ENCODE measurements around the gene KIAA0753. TPM values are rescaled to one million over a fixed set of nuclear protein-coding genes. Genes with fewer than 3 reads are reported as not detected.

The KIAA0753 gene
- total RNA-seq, 1 donor from 2014 or later: 3.5 TPM

GRCh38 chr17:6651919-6652452 is 11.5 kb upstream of the KIAA0753 start:
- peak; percentile 23 for ATAC-seq (ENCODE audit: poor library complexity)
- peak; percentile 64 for DNase-seq
- intact Hi-C loops (cut with DNase I): no loop called here

- DNase-seq: peak; percentile 97
- intact Hi-C loops (cut with DNase I): no loop called here
- ATAC-seq (ENCODE audit: poor library complexity): peak; percentile 99
Measured at GRCh38 chr17:6651354-6651918, 10.9 kb upstream of the KIAA0753 start, which contains the start of the genes C17orf100 and MED31. Gene C17orf100 (plus strand): TSS chr17:6651762. CDS start chr17:6651914, 152 bp downstream. Gene MED31 (minus strand): TSS chr17:6651605. CDS start chr17:6651528, 77 bp downstream.

DNA sequence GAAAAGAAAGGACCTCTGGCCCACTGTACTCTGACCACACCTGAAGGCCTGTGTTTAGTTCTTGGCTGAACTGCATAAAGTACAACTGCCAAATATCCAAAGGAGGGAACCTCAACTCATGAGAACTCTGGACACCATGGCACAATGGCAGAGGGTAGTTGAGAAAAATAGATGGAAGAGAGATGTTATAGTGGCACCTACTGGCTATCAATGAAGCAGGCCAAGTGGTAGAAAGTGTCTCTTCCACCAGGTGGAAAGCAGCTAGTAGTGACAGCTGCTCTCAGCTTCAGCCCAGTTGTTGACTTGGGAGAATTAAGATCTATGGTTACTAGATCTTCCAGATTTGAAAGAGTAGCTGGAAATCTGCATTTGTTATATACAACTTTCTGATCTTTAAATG is 7.7 kb upstream of the KIAA0753 start:
- intact Hi-C loops (cut with DNase I): no loop called here
- no peak for ATAC-seq (ENCODE audit: poor library complexity)

DNA sequence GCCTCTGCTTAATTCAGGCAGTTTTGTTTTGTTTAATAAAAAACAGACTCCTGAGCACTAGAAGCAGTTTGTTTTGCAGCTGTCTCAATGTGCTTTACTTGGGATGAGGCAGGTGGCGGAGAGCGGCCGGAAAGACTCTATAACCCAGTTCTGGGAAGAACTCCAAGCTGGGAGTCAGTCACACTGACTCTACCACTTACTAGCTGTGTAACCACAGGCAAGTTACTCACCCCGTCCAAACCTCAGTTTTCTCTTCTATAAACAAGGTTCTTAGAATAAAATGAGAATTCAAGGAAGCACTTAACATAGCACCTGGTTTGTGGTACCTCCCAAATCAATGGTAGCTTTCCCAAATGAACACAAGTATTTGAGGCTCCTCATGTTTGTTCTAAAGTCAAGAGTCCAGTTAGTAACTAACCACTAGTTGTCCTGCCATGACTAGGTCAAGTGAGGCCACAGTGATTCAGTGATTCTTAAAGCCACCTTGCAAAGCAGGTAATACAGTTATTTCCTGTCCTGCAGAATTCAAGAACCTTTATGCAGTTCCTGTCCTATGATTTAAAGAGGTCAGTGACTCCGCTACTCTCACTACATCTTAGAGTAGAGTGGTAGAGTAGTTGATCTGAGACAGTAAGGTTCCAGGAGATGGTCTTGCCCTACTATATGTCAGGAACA is 3.1 kb upstream of the KIAA0753 start:
- intact Hi-C loops (cut with DNase I): no loop called here
- ATAC-seq (ENCODE audit: poor library complexity) (no peak), DNase-seq (no peak)

More for the DNA sequence above, 7.7 kb upstream of the KIAA0753 start:
- no peak for DNase-seq

- DNase-seq (no peak), ATAC-seq (ENCODE audit: poor library complexity) (no peak)
- intact Hi-C loops (cut with DNase I): no loop called here
Measured at GRCh38 chr17:6642592-6642991, 2.1 kb upstream of the KIAA0753 start.

DNA sequence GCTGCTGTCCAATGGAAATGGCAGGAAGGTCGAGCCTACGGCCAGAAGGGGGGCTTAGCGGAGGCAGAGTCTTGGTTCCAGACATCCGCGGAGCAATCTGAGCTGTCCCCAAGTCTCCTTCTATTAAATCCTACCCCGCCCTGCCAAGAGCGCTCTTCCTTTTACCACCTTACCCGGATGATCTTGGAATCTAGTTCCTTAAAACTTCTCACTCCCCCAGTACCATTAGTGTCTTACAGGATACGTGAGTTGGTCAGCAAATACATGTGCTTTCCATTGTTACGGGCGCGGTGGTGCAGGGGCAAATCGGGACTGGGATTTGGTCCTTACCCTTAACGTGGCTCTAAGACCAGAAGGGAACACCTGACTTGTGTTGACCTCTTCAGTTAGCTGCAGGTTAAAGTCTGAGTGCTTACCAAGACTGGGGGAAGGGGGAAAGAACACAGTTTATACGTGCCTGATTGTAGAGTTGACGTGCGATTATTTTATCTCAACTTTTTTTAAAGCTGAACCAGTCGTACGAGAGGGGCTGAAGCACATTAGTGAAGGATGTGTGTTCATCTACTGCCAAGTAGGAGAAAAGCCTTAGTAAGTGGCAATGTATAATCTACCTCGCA is 844 bp upstream of the KIAA0753 start:
- intact Hi-C loops (cut with DNase I): no loop called here
- ATAC-seq (ENCODE audit: poor library complexity): no peak
- DNase-seq: no peak

DNA sequence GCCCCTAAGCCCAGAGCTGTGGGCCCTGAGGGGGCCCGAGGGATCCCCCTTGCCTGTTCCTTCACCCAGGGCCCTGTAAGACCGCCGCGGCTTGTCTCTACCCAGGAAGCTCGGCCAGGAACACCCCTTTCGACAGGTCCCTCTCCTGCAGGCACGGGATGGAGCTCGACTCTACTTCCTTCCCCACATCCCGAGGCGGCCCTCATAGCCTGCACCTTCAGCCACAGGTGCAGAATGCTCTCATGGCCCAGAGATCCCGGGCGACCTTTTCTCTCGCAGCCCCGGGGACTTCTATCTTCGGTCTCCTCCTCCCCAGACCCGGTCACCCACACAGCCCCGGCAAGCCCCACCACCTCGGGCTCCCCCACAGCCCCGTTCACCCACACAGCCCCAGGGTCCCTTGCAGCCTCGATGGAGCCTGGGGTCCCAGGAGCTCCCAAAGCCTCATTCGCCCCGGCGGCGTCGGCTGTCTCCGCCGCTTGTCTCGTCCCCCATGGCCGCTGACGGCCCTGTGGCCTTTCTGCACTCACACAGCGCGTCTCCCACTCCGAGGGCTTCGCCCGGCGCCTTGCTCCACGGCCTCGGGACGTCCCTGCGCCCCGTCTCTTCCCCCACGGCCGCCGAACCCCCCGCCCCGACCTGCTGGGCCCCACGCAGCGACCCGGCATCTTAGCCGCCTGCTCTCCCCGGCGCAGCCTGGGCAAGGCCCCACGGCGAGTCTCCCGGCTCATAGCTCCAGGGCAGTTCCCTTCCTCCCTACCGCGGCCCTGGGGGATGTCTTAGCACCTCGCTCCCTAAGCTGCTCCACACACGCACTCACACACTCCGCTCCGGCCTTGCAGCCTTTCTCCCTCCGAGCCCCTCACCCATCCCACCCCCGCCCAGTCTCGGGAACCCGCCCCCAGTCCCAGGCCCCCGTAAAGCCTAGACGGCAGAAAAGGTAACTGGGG is 650 bp downstream of the KIAA0753 start:
- intact Hi-C loops (cut with DNase I): no loop called here
- peak; percentile 48 for ATAC-seq (ENCODE audit: poor library complexity)
- peak; percentile 57 for DNase-seq

DNA sequence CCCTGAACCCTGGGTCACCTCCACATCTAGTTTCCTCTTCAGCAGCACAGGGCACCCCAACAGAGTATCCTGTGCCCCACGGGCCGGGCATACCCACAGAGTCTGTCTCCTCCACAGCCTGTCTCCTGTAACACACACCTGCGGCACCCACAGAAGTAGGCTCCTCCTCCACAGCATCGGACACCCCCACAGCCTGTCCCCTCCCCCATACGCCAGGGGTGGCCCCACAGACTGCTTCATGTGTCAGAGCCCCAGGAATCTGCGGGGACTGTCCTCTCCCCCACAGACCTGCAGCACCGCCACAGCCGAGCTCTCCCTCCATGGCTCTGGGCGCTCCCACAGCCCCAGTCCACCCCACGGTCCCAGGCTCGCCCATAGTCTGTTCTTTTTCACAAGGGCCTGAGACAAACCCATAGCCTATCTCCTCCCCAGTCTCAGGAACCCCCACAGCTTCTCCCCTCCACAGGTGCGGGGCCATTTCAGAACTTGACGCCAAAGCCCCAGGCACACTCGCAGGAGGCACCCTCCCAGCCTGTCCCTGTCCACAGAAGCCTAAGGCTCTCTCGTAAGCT is 1.4 kb downstream of the KIAA0753 start:
- intact Hi-C loops (cut with DNase I): no loop called here
- ATAC-seq (ENCODE audit: poor library complexity) (no peak), DNase-seq (no peak)

DNA sequence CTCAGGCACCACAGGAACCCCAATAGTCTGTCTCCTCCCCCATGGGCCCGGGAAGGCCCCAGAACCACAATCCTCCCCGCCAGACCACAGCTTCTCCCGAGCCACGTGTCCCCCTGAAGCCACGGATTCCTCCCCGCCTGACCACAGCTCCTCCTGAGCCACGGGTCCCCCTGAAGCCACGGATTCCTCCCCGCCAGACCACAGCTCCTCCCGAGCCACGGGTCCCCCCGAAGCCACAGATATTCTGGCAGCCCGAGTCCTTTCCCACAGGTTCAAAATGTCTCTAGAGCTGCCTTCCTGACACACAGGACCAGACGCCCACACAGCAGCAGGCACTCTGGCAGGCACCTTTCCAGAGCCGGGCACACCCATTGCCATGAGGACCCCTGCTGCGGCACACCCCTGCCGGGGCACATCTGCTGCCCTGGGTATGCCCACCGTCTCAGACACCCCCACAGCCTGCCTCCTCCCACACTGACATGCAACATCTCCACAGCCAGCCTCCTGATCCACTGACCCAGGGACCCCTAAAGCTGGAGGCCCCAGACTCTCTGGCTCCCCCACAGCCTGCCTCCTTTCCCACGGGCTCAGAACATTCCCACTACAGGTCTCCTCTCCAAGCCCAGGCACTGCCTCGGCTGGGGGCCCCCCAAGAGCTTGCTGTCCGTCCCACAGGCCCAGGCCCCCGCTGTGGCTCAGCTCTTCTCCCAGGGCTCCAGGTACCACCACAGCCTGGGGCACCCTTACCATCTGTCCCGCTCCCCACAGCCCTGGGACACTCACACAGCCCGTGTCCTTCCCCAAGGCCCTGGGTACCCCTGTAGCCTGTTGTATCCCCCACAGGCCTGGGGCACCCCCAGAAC is 2.2 kb downstream of the KIAA0753 start:
- ATAC-seq (ENCODE audit: poor library complexity) (no peak), DNase-seq (no peak)
- intact Hi-C loops (cut with DNase I): no loop called here

DNA sequence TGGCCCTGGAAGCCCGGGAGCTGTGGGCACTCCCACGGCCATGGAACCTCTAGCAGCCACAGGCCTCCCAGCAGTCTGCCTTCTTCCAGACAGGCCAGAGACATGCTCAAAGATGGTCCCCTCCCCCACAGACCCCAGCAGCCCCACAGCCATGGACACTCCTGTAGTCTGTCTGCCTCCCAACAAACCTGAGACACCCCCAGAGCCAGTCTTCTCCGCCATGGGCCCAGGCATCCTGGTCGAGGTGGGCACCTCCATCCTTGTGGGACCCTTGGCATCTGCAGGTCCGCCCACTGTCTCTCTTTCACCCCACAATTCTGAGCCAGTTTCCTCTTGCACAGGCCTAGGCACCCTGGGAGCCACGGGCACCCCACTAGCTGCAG is 3.1 kb downstream of the KIAA0753 start:
- DNase-seq: no peak
- intact Hi-C loops (cut with DNase I): no loop called here

DNA sequence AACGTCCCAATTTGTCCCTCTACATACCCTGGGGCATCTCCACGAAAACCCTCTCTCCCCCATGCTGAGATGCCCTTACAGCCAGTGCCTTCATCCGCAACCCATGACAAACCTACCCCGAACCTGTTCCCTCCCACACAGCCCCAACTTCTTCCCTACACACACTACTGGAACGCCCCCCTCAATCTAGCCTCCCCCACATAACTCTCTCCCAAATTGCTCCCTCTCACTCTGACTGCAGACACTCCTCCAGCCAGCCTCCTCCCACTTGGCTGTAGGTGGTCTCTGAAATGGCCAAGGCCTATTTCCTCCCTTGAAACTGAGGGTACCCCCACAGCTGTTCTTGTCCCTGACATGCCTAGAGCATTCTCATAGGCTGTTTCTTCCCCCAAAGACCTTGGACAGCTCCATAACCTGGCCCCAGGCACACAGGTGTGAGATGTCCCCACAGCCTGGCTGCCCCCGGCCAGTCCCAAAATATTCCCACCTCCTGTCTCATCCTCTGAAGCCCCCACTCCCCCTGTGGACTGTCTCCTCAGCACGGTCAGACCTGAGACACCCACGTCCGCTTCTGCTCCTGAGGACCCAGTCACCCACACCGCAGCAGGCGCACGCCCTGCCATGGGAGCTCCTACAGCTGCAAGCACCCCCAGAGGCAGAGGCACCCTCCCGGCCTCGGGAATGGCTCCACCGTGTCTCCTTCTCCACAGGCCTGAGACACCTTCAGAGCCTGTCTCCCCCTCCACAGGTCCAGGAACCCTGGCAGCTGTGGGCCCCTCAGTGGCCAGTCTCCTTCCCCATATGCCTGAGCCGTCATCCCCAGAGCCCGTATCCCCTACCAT is 3.7 kb downstream of the KIAA0753 start:
- no peak for DNase-seq
- ATAC-seq (ENCODE audit: poor library complexity): no peak
- intact Hi-C loops (cut with DNase I): no loop called here

More for the DNA sequence above, 3.1 kb downstream of the KIAA0753 start:
- ATAC-seq (ENCODE audit: poor library complexity): no peak

DNA sequence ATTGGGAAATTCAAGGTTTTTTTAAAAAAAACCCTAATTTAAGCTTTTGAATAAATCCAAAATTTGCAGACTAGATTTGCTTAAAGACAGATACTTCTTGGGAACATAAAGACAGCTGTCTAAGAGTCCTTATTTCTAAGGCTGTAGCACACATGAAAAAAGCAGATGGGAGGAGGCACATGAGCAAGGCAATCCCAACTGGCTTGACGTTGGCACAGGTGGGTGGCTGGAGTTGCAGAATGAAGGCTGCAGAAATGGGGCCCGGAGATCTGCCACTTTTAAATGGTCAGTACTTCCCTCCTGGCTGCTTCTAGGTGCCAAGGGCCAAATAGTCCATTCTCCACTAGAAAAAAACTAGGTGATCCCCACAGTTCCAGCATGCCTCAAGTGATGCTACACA is 4.4 kb downstream of the KIAA0753 start:
- no peak for DNase-seq
- ATAC-seq (ENCODE audit: poor library complexity): no peak
- intact Hi-C loops (cut with DNase I): no loop called here

- DNase-seq: no peak
- ATAC-seq (ENCODE audit: poor library complexity): no peak
- intact Hi-C loops (cut with DNase I): no loop called here
Measured at GRCh38 chr17:6633263-6633662, 7.2 kb downstream of the KIAA0753 start.

DNA sequence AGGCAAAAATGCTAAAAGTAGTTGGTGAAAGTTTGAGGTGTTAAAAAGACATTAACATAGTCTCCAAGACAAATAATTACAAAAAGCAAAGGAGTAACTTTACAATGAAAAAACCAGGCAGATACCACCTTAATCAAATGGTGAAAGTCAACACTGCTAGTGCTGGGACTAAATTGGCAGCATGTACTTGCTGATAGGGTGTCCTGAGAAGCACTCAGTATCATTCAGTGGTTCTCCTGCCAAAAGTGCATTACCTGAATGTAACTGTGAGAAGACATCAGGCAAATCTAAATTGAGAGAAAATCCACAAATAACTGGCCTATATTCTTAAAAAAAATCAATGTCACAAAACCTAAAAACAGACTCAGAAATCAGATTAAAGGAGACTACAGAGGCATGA is 8.0 kb downstream of the KIAA0753 start:
- intact Hi-C loops (cut with DNase I): no loop called here
- DNase-seq (no peak), ATAC-seq (ENCODE audit: poor library complexity) (peak; percentile 83)

DNA sequence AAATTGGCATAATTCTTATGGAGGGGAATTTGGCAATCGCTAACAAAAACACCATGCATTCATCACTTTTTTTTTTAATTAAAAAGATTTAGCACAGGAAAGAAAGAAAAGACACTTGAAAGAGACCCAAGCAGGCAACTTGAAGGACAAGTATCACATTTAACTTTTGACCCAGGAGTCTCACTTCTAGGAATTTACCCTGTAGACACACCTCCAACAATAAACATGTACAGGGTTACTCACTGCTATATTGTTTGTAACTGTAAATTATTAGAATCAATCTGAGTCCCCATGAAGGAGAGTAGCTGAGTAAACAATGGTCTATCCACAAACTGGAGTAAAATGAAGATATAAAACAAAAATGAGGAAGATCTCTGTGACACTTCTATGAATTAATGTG is 10.1 kb downstream of the KIAA0753 start:
- intact Hi-C loops (cut with DNase I): no loop called here
- ATAC-seq (ENCODE audit: poor library complexity): no peak
- no peak for DNase-seq

GRCh38 chr17:6627019-6627418 is 13.5 kb downstream of the KIAA0753 start:
- ATAC-seq (ENCODE audit: poor library complexity) (no peak), DNase-seq (no peak)
- intact Hi-C loops (cut with DNase I): no loop called here

- DNase-seq (no peak), ATAC-seq (ENCODE audit: poor library complexity) (no peak)
- intact Hi-C loops (cut with DNase I): no loop called here
Measured at GRCh38 chr17:6626616-6627015, 13.9 kb downstream of the KIAA0753 start.

All from Right ventricle myocardium superior (tissue), 1 donor.